ACHN (cell line): ENCODE results near the gene BICRA.
"Not testable (repeated sequence)": the region's sequence is repeated elsewhere in the genome, so short reads cannot be mapped to it uniquely, and the experiment has no call there.

Experiments used
- DNase-seq: peaks from one replicate; pipeline ENCODE4 v3.0.0-alpha.2; 2015
- in situ Hi-C: cut with HindIII; loops from 2 replicates; pipeline ENCODE4 v1.10.0; 2017; ENCODE audit warnings: low sequenced_read_pairs, low pct_ligation_motif_present, low pct_unique_long_range_greater_than_20kb

Gene BICRA

GRCh38 chr19:47719047-47719859 lies 110.3 kb downstream of the BICRA start:
- in situ Hi-C loops: no loop called here
- no peak for DNase-seq

- in situ Hi-C loops: no loop called here
- no peak for DNase-seq
Observed at GRCh38 chr19:47720669-47721422, 111.9 kb downstream of the BICRA start.

GRCh38 chr19:47723581-47723940 lies 114.6 kb downstream of the BICRA start:
- in situ Hi-C loops: no loop called here
- DNase-seq: peak; percentile 78

GRCh38 chr19:47725759-47726401 lies 116.9 kb downstream of the BICRA start:
- in situ Hi-C loops: no loop called here
- DNase-seq: no peak

- in situ Hi-C loops: no loop called here
Observed at GRCh38 chr19:47726467-47726866, 117.5 kb downstream of the BICRA start.

GRCh38 chr19:47728295-47728694 lies 119.4 kb downstream of the BICRA start:
- not testable (repeated sequence) for DNase-seq

More at GRCh38 chr19:47726467-47726866, 117.5 kb downstream of the BICRA start:
- peak; percentile 34 for DNase-seq

GRCh38 chr19:47729468-47729798 lies 120.5 kb downstream of the BICRA start:
- DNase-seq: peak; percentile 86
- in situ Hi-C loops: no loop called here

More at GRCh38 chr19:47728295-47728694, 119.4 kb downstream of the BICRA start:
- in situ Hi-C loops: not testable (repeated sequence)

GRCh38 chr19:47729799-47730520 lies 121.0 kb downstream of the BICRA start:
- in situ Hi-C loops: no loop called here
- peak; percentile 75 for DNase-seq

GRCh38 chr19:47730521-47730889 lies 121.6 kb downstream of the BICRA start:
- in situ Hi-C loops: no loop called here
- DNase-seq: no peak

GRCh38 chr19:47730910-47731309 lies 122.0 kb downstream of the BICRA start:
- no peak for DNase-seq
- in situ Hi-C loops: no loop called here

- no peak for DNase-seq
- in situ Hi-C loops: no loop called here
Observed at GRCh38 chr19:47735131-47735530, 126.2 kb downstream of the BICRA start.

- no peak for DNase-seq
- in situ Hi-C loops: no loop called here
Observed at GRCh38 chr19:47740866-47741519, 132.1 kb downstream of the BICRA start.

GRCh38 chr19:47741544-47742140 lies 132.7 kb downstream of the BICRA start:
- in situ Hi-C loops: no loop called here
- no peak for DNase-seq

- in situ Hi-C loops: no loop called here
Observed at GRCh38 chr19:47742634-47743033, 133.7 kb downstream of the BICRA start.

GRCh38 chr19:47745010-47745901 lies 136.3 kb downstream of the BICRA start, which contains the start of gene NOP53:
Gene NOP53 (plus strand): TSS chr19:47745546. CDS start chr19:47745560, 14 bp downstream.
- in situ Hi-C loops: no loop called here
- peak; percentile 94 for DNase-seq

More at GRCh38 chr19:47742634-47743033, 133.7 kb downstream of the BICRA start:
- DNase-seq: no peak

- DNase-seq, in situ Hi-C loops: not testable (repeated sequence)
Observed at GRCh38 chr19:47746129-47746528, 137.2 kb downstream of the BICRA start.

- no peak for DNase-seq
- in situ Hi-C loops: no loop called here
Observed at GRCh38 chr19:47749326-47749725, 140.4 kb downstream of the BICRA start.
